Stimulated activated CD4-positive, alpha-beta T cell treated with anti-CD3 and anti-CD28 coated beads, Interleukin-2, amount 100 ng/mL, for 24 hours (primary cell): ENCODE measurements around the gene LHFPL4.
A peak's percentile ranks its signal among the peaks of the same experiment; 100 is the strongest.

Experiments
- DNase-seq, 2 donors: peaks; one replicate each; pipeline ENCODE4 v3.0.0-alpha.2; 2020

LHFPL4 gene

GRCh38 chr3:9468460-9468859 is 85.2 kb downstream of the LHFPL4 start:
- DNase-seq, result peak in 1 of 2 donors; percentile 14

GRCh38 chr3:9467451-9467850 is 86.2 kb downstream of the LHFPL4 start:
- no peak for DNase-seq

- DNase-seq, result no peak
Observed at GRCh38 chr3:9455596-9456131, 98.0 kb downstream of the LHFPL4 start.

- DNase-seq, result no peak
Observed at GRCh38 chr3:9452417-9452816, 101.2 kb downstream of the LHFPL4 start.

- no peak for DNase-seq
Observed at GRCh38 chr3:9450991-9451390, 102.6 kb downstream of the LHFPL4 start.

- no peak for DNase-seq
Observed at GRCh38 chr3:9450126-9450525, 103.5 kb downstream of the LHFPL4 start.

GRCh38 chr3:9448643-9449042 is 105.0 kb downstream of the LHFPL4 start:
- no peak for DNase-seq
